Upper lobe of left lung (tissue), 6 donors: Measurements from ENCODE around the gene TNRC6C. TPM values are rescaled to one million over a fixed set of nuclear protein-coding genes. Genes with fewer than 3 reads are reported as not detected.
"Not testable (repeated sequence)": the region's sequence is repeated elsewhere in the genome, so short reads cannot be mapped to it uniquely, and the experiment has no call there.

Experiments used
- ATAC-seq, 2 donors: fragments of 200-7000 bp; cut with Tn5 transposase; one replicate each; pipeline ENCODE4 v1.9.1; 2022; ENCODE audit warnings: mild to moderate bottlenecking in 2 of 2, moderate library complexity in 2 of 2; ENCODE audit not compliant: low FRiP score in 2 of 2
- DNase-seq, 2 donors: peaks; one replicate each; pipeline ENCODE4 v3.0.0-alpha.2; 2019 to 2020
- H3K27ac ChIP-seq, 4 donors: fragments of 200-600 bp; sonication (generic); one replicate each; pipeline ENCODE4 v1.5.1; 2016 to 2019
- H3K27me3 ChIP-seq, 4 donors: fragments of 200-600 bp; sonication (generic); one replicate each; pipeline ENCODE4 v1.5.1; 2017 to 2019
- H3K36me3 ChIP-seq, 4 donors: fragments of 200-600 bp; sonication (generic); one replicate each; pipeline ENCODE4 v1.5.1; 2016 to 2019
- H3K4me1 ChIP-seq, 4 donors: fragments of 200-600 bp; sonication (generic); one replicate each; pipeline ENCODE4 v1.5.1; 2018 to 2019
- H3K4me3 ChIP-seq, 4 donors: fragments of 200-600 bp; sonication (generic); one replicate each; pipeline ENCODE4 v1.5.1; 2017 to 2019; ENCODE audit warnings: mild to moderate bottlenecking in 2 of 4, moderate library complexity in 1 of 4
- H3K9me3 ChIP-seq, 4 donors: fragments of 200-600 bp; sonication (generic); one replicate each; pipeline ENCODE4 v1.5.1; 2018 to 2019
- CTCF ChIP-seq, 6 experiments: fragments of 450-650 bp in 4 of 6; fragments of 200-600 bp in 2 of 6; sonication (generic) in 2 of 6; IDR thresholded peaks; one replicate each; pipeline ENCODE4 v1.5.1; 2016 to 2019; ENCODE audit warnings: antibody characterized with exemption in 6 of 6
- EP300 ChIP-seq, 4 donors: sonication (generic); formaldehyde crosslinking; IDR thresholded peaks; one replicate each; pipeline ENCODE4 v1.5.1; 2017; ENCODE audit warnings: antibody characterized with exemption in 4 of 4, control low read depth in 2 of 4
- POLR2A ChIP-seq, 4 donors: fragments of 450-650 bp; IDR thresholded peaks; one replicate each; pipeline ENCODE4 v1.5.1; 2016 to 2017; ENCODE audit warnings: antibody characterized with exemption in 4 of 4, mild to moderate bottlenecking in 2 of 4
- POLR2AphosphoS5 ChIP-seq, 2 donors: sonication (generic); formaldehyde crosslinking; IDR thresholded peaks; one replicate each; pipeline ENCODE4 v1.5.1; 2017; ENCODE audit warnings: antibody characterized with exemption in 2 of 2
- WGBS, 2 donors: methylation state at CpG; one replicate each; pipeline ENCODE4 v1.1.5; 2017 to 2018; 5-methylcytosine and 5-hydroxymethylcytosine counted together
- total RNA-seq, 6 donors: library from RNA; depleted of rRNA in 4 of 6; stranded (reverse); fragments of >200 nt in 4 of 6; gene quantifications; one replicate each; pipeline versions ENCODE4 v1.1.0 to v1.2.1, GENCODE V29; 2016 to 2021
- donor health status: DM: no; HTN: no; CAD: no; lungs with moderate emphysema.
- donor health status: DM: no; HTN: yes; CAD: no; lungs with severe emphysema.

The TNRC6C gene
- total RNA-seq, 6 donors from 2014 or later = 8.7 to 38.8 (median 14.7) TPM

- DNase-seq (no peak), ATAC-seq (peak in 1 of 2 donors; percentile 53)
- TF ChIP-seq POLR2AphosphoS5 (IDR thresholded peaks at IDR 0.05) (no peak), EP300 (IDR thresholded peaks at IDR 0.05) (no peak)
- Histone ChIP-seq H3K27ac (no peak overlapping the region), H3K9me3 (no peaks in the 10 kb centered on the region), H3K27me3 (no peaks in the 10 kb centered on the region), H3K36me3 (no peaks in the 10 kb centered on the region), H3K4me1 (peaks cover 15 to 43% (median 17%) of the 10 kb centered on the region in 4 donors), H3K4me3 (no peak overlapping the region)
- 57 to 61% methylated on average over 2 of the region's 2 CpGs for WGBS, 2 donors
Observed at GRCh38 chr17:77963441-77963840, 4.9 kb downstream of the TNRC6C start.

- Histone ChIP-seq H3K36me3 (no peaks in the 10 kb centered on the region), H3K4me1 (peaks cover 4 to 32% (median 9%) of the 10 kb centered on the region in 4 donors), H3K9me3 (no peaks in the 10 kb centered on the region), H3K27me3 (no peaks in the 10 kb centered on the region), H3K27ac (no peak overlapping the region), H3K4me3 (no peak overlapping the region)
- 88 to 89% methylated on average over 3 of the region's 3 CpGs for WGBS, 2 donors
- TF ChIP-seq POLR2A (IDR thresholded peaks at IDR 0.05) (no peak), CTCF (IDR thresholded peaks at IDR 0.05) (no peak), EP300 (IDR thresholded peaks at IDR 0.05) (no peak), POLR2AphosphoS5 (IDR thresholded peaks at IDR 0.05) (no peak)
- ATAC-seq = no peak
- DNase-seq = no peak
Observed at GRCh38 chr17:77965352-77965751, 6.8 kb downstream of the TNRC6C start.

GRCh38 chr17:77966476-77966875 lies 8.0 kb downstream of the TNRC6C start:
- Histone ChIP-seq H3K9me3 (no peaks in the 10 kb centered on the region), H3K36me3 (no peaks in the 10 kb centered on the region), H3K4me1 (peaks cover 0 to 22% (median 6%) of the 10 kb centered on the region in 4 donors), H3K27ac (no peak overlapping the region), H3K4me3 (no peak overlapping the region), H3K27me3 (no peaks in the 10 kb centered on the region)
- TF ChIP-seq CTCF (IDR thresholded peaks at IDR 0.05) = no peak
- no peak for TF ChIP-seq EP300 (IDR thresholded peaks at IDR 0.05)
- no peak for TF ChIP-seq POLR2A (IDR thresholded peaks at IDR 0.05)
- no peak for TF ChIP-seq POLR2AphosphoS5 (IDR thresholded peaks at IDR 0.05)
- 87 to 90% methylated on average over 2 of the region's 2 CpGs for WGBS, 2 donors
- no peak for DNase-seq
- no peak for ATAC-seq

GRCh38 chr17:77968788-77969187 lies 10.3 kb downstream of the TNRC6C start:
- Histone ChIP-seq H3K27ac (no peak overlapping the region), H3K9me3 (no peaks in the 10 kb centered on the region), H3K4me3 (no peak overlapping the region), H3K36me3 (no peaks in the 10 kb centered on the region), H3K27me3 (no peaks in the 10 kb centered on the region), H3K4me1 (peaks cover 0 to 16% (median 1%) of the 10 kb centered on the region in 4 donors)
- no peak for DNase-seq
- TF ChIP-seq EP300 (IDR thresholded peaks at IDR 0.05) (no peak), POLR2A (IDR thresholded peaks at IDR 0.05) (no peak), CTCF (IDR thresholded peaks at IDR 0.05) (no peak), POLR2AphosphoS5 (IDR thresholded peaks at IDR 0.05) (no peak)
- 86% methylated on average over 3 of the region's 3 CpGs for WGBS, 2 donors
- no peak for ATAC-seq

- not testable (repeated sequence) for H3K4me3 ChIP-seq, ATAC-seq, H3K9me3 ChIP-seq, H3K4me1 ChIP-seq, H3K27me3 ChIP-seq, DNase-seq, H3K27ac ChIP-seq, H3K36me3 ChIP-seq
- WGBS, 2 donors = 91 to 92% methylated on average over 3 of the region's 3 CpGs
Observed at GRCh38 chr17:77972271-77972670, 13.8 kb downstream of the TNRC6C start.

- DNase-seq (no peak), ATAC-seq (no peak)
- Histone ChIP-seq H3K27me3 (no peaks in the 10 kb centered on the region), H3K36me3 (no peaks in the 10 kb centered on the region), H3K27ac (no peak overlapping the region), H3K9me3 (no peaks in the 10 kb centered on the region), H3K4me3 (no peak overlapping the region), H3K4me1 (no peaks in the 10 kb centered on the region)
- TF ChIP-seq EP300 (IDR thresholded peaks at IDR 0.05) = no peak
- WGBS, 2 donors = 96 to 100% methylated on average over 2 of the region's 2 CpGs
Observed at GRCh38 chr17:77973953-77974352, 15.4 kb downstream of the TNRC6C start.
